ENCODE data around the gene WDR4.
"Not testable (repeated sequence)": the region's sequence is repeated elsewhere in the genome, so short reads cannot be mapped to it uniquely, and the experiment has no call there.

The WDR4 gene

DNA sequence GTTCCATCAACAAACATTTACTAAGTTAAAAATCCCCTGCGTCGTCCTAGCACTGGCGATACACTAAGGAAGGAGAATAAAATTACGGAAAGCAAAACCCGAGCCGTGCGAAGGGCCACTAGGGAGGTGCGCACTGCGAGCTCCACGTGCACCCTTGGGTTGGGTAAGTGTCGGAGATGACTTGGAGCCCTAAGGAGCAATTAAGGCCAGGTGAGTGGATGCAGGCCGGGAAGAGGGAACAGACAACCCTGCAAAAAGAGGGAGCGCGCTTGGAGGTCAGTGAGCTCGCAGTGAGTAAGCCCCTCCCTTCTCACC lies 704 bp downstream of the WDR4 start:
- Histone ChIP-seq H3K36me3 (ENCODE audit: control insufficient read depth, low read length) (peaks cover 49% of the 10 kb centered on the region), H3K4me3 (ENCODE audit: low read length) (peak overlapping the region; percentile 83), H3K79me2 (ENCODE audit: control insufficient read depth, low read length) (peaks cover 65% of the 10 kb centered on the region), H3K9me2 (replicated peaks; ENCODE audit: control insufficient read depth, low read length) (no peaks in the 10 kb centered on the region), H3K27me3 (ENCODE audit: control insufficient read depth, low read length) (no peaks in the 10 kb centered on the region), H3K27ac (ENCODE audit: low read depth, low read length) (peak overlapping the region; percentile 66), H3F3A (ENCODE audit: control insufficient read depth, insufficient read depth) (no peaks in the 10 kb centered on the region), H3K4me2 (ENCODE audit: low read length) (peak overlapping the region; percentile 82), H4K20me1 (ENCODE audit: control insufficient read depth, insufficient read depth, low read depth, low read length) (no peaks in the 10 kb centered on the region; the same call in 1 of the 2 replicates), H3K9me3 (ENCODE audit: control insufficient read depth, insufficient read depth, low read length) (no peaks in the 10 kb centered on the region), H3K4me1 (ENCODE audit: control insufficient read depth, low read length) (peaks cover 18% of the 10 kb centered on the region)
- no peak for TF ChIP-seq EZH2phosphoT487 (IDR thresholded peaks at IDR 0.05; ENCODE audit: borderline replicate concordance, low read length)
- TF ChIP-seq, protein P1, sequence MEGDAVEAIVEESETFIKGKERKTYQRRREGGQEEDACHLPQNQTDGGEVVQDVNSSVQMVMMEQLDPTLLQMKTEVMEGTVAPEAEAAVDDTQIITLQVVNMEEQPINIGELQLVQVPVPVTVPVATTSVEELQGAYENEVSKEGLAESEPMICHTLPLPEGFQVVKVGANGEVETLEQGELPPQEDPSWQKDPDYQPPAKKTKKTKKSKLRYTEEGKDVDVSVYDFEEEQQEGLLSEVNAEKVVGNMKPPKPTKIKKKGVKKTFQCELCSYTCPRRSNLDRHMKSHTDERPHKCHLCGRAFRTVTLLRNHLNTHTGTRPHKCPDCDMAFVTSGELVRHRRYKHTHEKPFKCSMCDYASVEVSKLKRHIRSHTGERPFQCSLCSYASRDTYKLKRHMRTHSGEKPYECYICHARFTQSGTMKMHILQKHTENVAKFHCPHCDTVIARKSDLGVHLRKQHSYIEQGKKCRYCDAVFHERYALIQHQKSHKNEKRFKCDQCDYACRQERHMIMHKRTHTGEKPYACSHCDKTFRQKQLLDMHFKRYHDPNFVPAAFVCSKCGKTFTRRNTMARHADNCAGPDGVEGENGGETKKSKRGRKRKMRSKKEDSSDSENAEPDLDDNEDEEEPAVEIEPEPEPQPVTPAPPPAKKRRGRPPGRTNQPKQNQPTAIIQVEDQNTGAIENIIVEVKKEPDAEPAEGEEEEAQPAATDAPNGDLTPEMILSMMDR (IDR thresholded peaks at IDR 0.05; ENCODE audit: low read depth, low read length, poor library complexity, severe bottlenecking): no peak

DNA sequence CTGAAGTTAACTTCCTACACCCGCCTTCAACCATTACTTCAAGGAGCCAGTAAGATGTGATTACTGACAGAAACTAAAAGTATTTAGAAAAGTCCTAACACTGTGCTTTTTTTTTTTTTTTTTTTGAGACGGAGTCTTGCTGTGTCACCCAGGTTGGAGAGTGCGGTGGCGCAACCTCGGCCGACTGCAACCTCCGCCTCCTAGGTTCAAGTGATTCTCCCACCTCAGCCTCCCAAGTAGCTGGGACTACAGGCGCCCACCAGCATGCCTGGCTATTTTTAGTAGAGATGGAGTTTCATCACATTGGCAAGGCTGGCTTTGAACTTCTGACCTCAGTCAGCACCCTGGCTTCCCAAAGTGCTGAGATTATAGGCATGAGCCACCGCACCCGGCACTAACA lies 3.5 kb downstream of the WDR4 start:
- not testable (repeated sequence) for H3K27me3 ChIP-seq (ENCODE audit: control insufficient read depth, low read length); H3K27ac ChIP-seq (ENCODE audit: low read depth, low read length); H3K9me2 ChIP-seq (replicated peaks; ENCODE audit: control insufficient read depth, low read length); H3F3A ChIP-seq (ENCODE audit: control insufficient read depth, insufficient read depth); H3K4me2 ChIP-seq (ENCODE audit: low read length); H3K9me3 ChIP-seq (ENCODE audit: control insufficient read depth, insufficient read depth, low read length); H4K20me1 ChIP-seq (ENCODE audit: control insufficient read depth, insufficient read depth, low read depth, low read length); H3K4me3 ChIP-seq (ENCODE audit: low read length)
- Histone ChIP-seq H3K4me1 (ENCODE audit: control insufficient read depth, low read length) (peaks cover 18% of the 10 kb centered on the region), H3K36me3 (ENCODE audit: control insufficient read depth, low read length) (peaks cover 76% of the 10 kb centered on the region), H3K79me2 (ENCODE audit: control insufficient read depth, low read length) (peaks cover 93% of the 10 kb centered on the region)

DNA sequence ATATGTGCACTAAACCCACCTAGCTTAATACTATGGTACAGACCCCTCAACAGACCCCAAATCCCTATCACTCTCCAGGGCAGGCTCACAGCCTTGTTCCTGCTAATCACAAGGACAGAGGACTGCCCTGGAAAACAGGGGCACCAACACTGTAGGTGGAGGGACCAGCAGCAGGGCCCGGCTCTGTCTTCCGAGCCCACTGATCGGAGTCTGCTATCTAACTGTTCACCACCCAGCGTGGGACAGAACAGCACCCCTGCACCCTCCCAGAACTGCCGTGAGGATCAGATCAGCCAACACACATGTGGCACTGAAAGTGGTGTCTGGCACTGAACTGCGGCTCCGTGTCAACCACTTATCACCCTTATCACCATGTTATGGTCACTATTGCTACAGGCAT lies 6.2 kb downstream of the WDR4 start:
- no peak overlapping the region for H3K4me3 ChIP-seq (ENCODE audit: low read length)
- TF ChIP-seq EZH2phosphoT487 (IDR thresholded peaks at IDR 0.05; ENCODE audit: borderline replicate concordance, low read length): no peak
- TF ChIP-seq, protein P1 (IDR thresholded peaks at IDR 0.05; ENCODE audit: low read depth, low read length, poor library complexity, severe bottlenecking): no peak
- no peaks in the 10 kb centered on the region; the same call in 1 of the 2 replicates for H4K20me1 ChIP-seq (ENCODE audit: control insufficient read depth, insufficient read depth, low read depth, low read length)
- no peaks in the 10 kb centered on the region for H3K9me2 ChIP-seq (replicated peaks; ENCODE audit: control insufficient read depth, low read length)
- no peaks in the 10 kb centered on the region for H3K27me3 ChIP-seq (ENCODE audit: control insufficient read depth, low read length)
- H3K36me3 ChIP-seq (ENCODE audit: control insufficient read depth, low read length): peaks cover 90% of the 10 kb centered on the region
- no peaks in the 10 kb centered on the region for H3K9me3 ChIP-seq (ENCODE audit: control insufficient read depth, insufficient read depth, low read length)
- H3K79me2 ChIP-seq (ENCODE audit: control insufficient read depth, low read length): peaks cover 93% of the 10 kb centered on the region
- peaks cover 7% of the 10 kb centered on the region for H3K4me1 ChIP-seq (ENCODE audit: control insufficient read depth, low read length)
- H3K27ac ChIP-seq (ENCODE audit: low read depth, low read length): no peak overlapping the region
- no peaks in the 10 kb centered on the region for H3F3A ChIP-seq (ENCODE audit: control insufficient read depth, insufficient read depth)
- no peak overlapping the region for H3K4me2 ChIP-seq (ENCODE audit: low read length)

DNA sequence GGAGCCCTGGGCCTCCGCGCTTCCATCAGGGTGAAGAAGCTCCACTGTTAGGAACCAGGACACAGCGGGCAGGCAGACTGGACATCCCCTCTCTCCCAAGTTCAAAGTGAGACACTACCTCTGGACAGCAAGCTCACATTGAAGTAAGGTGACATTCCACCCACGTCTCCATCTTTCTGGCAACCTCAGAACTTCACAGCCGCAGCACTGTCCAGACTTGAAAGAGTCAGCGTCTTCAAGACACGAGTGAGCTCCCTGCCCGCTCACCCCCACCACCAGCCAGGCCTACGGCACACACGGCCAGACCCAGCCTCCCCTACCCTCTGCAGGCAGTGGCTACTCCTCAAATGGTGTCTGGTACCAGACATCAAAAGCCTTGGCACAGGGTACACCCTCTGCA lies 11.1 kb downstream of the WDR4 start:
- Histone ChIP-seq H4K20me1 (ENCODE audit: control insufficient read depth, insufficient read depth, low read depth, low read length) (peaks cover 3% of the 10 kb centered on the region; the same call in 1 of the 2 replicates), H3F3A (ENCODE audit: control insufficient read depth, insufficient read depth) (no peaks in the 10 kb centered on the region), H3K4me2 (ENCODE audit: low read length) (no peak overlapping the region), H3K36me3 (ENCODE audit: control insufficient read depth, low read length) (peaks cover 92% of the 10 kb centered on the region), H3K79me2 (ENCODE audit: control insufficient read depth, low read length) (peaks cover 97% of the 10 kb centered on the region), H3K9me2 (replicated peaks; ENCODE audit: control insufficient read depth, low read length) (no peaks in the 10 kb centered on the region), H3K4me1 (ENCODE audit: control insufficient read depth, low read length) (no peaks in the 10 kb centered on the region), H3K9me3 (ENCODE audit: control insufficient read depth, insufficient read depth, low read length) (no peaks in the 10 kb centered on the region), H3K27ac (ENCODE audit: low read depth, low read length) (no peak overlapping the region), H3K4me3 (ENCODE audit: low read length) (no peak overlapping the region), H3K27me3 (ENCODE audit: control insufficient read depth, low read length) (no peaks in the 10 kb centered on the region)
- no peak for TF ChIP-seq EZH2phosphoT487 (IDR thresholded peaks at IDR 0.05; ENCODE audit: borderline replicate concordance, low read length)
- TF ChIP-seq, protein P1 (IDR thresholded peaks at IDR 0.05; ENCODE audit: low read depth, low read length, poor library complexity, severe bottlenecking): no peak
